ENCODE results near the gene U2AF1. TPM values are rescaled to one million over a fixed set of nuclear protein-coding genes. Genes with fewer than 3 reads are reported as not detected.
"Not testable (repeated sequence)": the region's sequence is repeated elsewhere in the genome, so short reads cannot be mapped to it uniquely, and the experiment has no call there.

U2AF1 gene, protein sequence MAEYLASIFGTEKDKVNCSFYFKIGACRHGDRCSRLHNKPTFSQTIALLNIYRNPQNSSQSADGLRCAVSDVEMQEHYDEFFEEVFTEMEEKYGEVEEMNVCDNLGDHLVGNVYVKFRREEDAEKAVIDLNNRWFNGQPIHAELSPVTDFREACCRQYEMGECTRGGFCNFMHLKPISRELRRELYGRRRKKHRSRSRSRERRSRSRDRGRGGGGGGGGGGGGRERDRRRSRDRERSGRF
- polyA plus RNA-seq (ENCODE audit: insufficient read length), result 71.1 TPM
- long read RNA-seq, donor 1, transcript U2AF1-201 (8 exons, 962 nt), result major isoform, 67 of 105 reads
- long read RNA-seq, donor 1, transcript U2AF1-208 (3 exons, 1,676 nt), result minor isoform, 6 of 105 reads
- long read RNA-seq, donor 1, transcript U2AF1-202 (8 exons, 940 nt), result minor isoform, 31 of 105 reads
- long read RNA-seq, donor 1, partial matches to known transcripts, result 0 of 105 reads
- long read RNA-seq, donor 1, other reads (novel, unspliced or antisense), result 0 of 105 reads
- long read RNA-seq, donor 2, full-length matches to known transcripts, result 89 of 89 reads
- long read RNA-seq, donor 2, partial matches to known transcripts, result 0 of 89 reads
- long read RNA-seq, donor 2, other reads (novel, unspliced or antisense), result 0 of 89 reads
- long read RNA-seq, donor 3, transcript U2AF1-202 (8 exons, 940 nt), result minor isoform, 20 of 70 reads
- long read RNA-seq, donor 3, transcript U2AF1-201 (8 exons, 962 nt), result major isoform, 45 of 70 reads
- long read RNA-seq, donor 3, partial matches to known transcripts, result 0 of 70 reads
- long read RNA-seq, donor 3, other reads (novel, unspliced or antisense), result 0 of 70 reads
- long read RNA-seq, donor 4, partial matches to known transcripts, result 0 of 8 reads
- long read RNA-seq, donor 4, other reads (novel, unspliced or antisense), result 0 of 8 reads
- long read RNA-seq, donor 5, transcript U2AF1-201 (8 exons, 962 nt), result major isoform, 72 of 116 reads
- long read RNA-seq, donor 5, transcript U2AF1-202 (8 exons, 940 nt), result minor isoform, 38 of 116 reads
- long read RNA-seq, donor 5, partial matches to known transcripts, result 0 of 116 reads
- long read RNA-seq, donor 5, other reads (novel, unspliced or antisense), result 0 of 116 reads
- long read RNA-seq, donor 6, transcript U2AF1-201 (8 exons, 962 nt), result major isoform, 68 of 113 reads
- long read RNA-seq, donor 6, transcript U2AF1-202 (8 exons, 940 nt), result minor isoform, 25 of 113 reads
- long read RNA-seq, donor 6, partial matches to known transcripts, result 15 of 113 reads
- long read RNA-seq, donor 6, other reads (novel, unspliced or antisense), result 0 of 113 reads
- long read RNA-seq, donor 7, transcript U2AF1-201 (8 exons, 962 nt), result major isoform, 66 of 120 reads
- long read RNA-seq, donor 7, transcript U2AF1-202 (8 exons, 940 nt), result minor isoform, 35 of 120 reads
- long read RNA-seq, donor 7, transcript U2AF1-208 (3 exons, 1,676 nt), result minor isoform, 9 of 120 reads
- long read RNA-seq, donor 7, partial matches to known transcripts, result 5 of 120 reads
- long read RNA-seq, donor 7, other reads (novel, unspliced or antisense), result 0 of 120 reads
- long read RNA-seq, donor 8, transcript U2AF1-202 (8 exons, 940 nt), result major isoform, 16 of 29 reads
- long read RNA-seq, donor 8, transcript U2AF1-201 (8 exons, 962 nt), result minor isoform, 12 of 29 reads
- long read RNA-seq, donor 8, partial matches to known transcripts, result 0 of 29 reads
- long read RNA-seq, donor 8, other reads (novel, unspliced or antisense), result 0 of 29 reads

DNA sequence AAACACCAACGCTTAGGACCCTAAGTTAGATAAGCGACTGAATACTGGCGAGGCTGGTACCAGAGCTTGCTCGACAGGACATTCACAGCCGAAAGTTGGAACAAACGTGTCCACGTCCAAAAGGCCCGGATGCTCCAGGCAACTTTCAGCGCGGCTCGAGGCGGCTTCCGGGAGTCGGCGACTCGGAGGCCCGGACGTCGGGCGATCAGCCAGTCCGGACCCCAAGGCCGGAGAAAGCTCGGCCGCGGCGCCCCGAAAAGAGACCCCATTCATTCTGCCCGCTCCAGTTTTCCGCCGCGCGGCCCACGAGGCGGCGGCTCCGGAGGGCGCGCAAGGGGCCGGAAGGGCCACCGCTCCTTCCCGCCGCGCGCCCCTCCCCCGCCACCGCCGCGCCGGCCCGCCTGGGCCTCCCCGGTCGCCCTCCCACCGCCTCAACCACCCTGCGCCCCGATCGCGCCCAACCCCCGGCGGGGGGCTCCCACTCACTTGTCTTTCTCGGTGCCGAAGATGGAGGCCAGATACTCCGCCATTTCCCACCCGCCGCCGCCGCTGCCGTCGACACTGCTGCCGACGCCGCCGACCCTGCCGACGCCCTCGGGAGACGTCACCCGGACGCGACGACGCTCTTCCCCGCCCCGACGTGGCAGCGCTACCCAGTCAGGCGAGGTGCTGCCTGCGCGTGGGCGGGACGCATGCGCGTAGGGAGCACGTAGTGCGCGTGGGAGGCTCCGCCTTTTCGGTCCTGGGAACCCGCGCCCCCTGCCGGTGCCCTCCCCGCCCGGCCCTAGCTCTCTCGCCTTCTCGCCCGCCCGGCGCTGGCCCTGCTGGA, at the start of gene U2AF1:
Gene U2AF1 (minus strand): TSS at position 606 of the 829 bp plus-strand sequence. CDS start 76 bp downstream, at position 530.
- DNase-seq, result not testable (repeated sequence)

- DNase-seq, result not testable (repeated sequence)
These were observed 46.2 kb upstream of the U2AF1 start for GRCh38 chr21:43153601-43154000.

DNA sequence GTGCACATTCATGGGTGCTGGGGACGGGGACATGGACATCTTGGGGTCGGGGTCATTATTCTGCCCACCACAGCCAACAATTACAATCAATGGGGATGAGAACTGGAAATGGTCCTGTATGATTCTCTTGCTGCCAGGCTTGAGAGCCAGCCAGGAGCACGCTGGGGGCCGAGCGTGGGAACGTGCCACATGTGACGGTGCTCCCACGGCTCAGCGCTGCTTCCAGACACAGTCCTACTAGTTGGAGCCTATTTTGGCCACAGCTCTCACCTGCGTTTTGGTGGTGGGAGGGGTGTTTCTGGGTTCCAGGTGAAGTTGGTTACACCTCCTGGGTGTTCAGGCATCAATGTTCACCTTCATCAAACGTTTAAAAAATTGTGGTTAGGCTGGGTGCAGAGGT, 42.0 kb upstream of the U2AF1 start:
- not testable (repeated sequence) for DNase-seq

DNA sequence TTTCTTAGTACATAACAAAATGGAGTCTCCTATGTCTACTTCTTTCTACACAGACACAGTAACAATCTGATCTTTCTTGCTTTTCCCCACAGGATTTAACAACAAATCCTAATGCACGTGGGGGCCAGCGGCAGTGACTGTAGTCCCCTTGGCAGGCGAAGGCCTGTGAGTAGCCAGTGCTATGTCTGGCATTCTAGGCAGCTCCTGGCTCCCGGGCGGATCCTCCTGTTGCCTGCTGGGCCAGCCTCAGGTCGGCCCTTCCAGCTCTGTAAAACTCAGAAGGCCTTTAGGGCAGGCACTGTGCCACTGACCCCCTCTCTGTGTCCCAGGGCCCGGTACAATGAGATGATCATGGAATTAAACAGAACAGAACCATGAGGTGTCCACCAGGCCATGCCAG, 40.6 kb upstream of the U2AF1 start:
- DNase-seq, result not testable (repeated sequence)

GRCh38 chr21:43146637-43147036, 39.3 kb upstream of the U2AF1 start:
- not testable (repeated sequence) for DNase-seq

DNA sequence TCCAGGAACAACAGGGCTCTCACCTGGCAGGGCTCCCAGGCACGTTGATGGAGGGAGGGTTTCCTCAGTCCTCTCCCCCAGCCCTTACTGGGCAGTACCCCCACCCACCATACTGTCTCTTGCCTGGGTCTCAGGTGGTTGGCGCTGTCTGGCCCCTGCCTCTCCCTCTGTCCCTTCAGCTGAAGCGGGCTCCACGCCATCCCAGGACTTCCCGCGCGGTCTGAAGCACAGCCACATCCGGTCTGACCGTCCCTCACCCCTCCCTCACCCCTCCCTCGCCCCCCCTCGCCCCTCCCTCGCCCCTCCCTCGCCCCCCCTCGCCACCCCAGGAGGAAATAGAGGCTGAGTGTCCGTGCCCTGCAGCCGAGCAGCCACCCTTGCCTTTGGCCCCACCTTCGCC, 34.0 kb upstream of the U2AF1 start:
- not testable (repeated sequence) for DNase-seq

- DNase-seq, result not testable (repeated sequence)
These were observed 31.6 kb upstream of the U2AF1 start for GRCh38 chr21:43138944-43139343.

DNA sequence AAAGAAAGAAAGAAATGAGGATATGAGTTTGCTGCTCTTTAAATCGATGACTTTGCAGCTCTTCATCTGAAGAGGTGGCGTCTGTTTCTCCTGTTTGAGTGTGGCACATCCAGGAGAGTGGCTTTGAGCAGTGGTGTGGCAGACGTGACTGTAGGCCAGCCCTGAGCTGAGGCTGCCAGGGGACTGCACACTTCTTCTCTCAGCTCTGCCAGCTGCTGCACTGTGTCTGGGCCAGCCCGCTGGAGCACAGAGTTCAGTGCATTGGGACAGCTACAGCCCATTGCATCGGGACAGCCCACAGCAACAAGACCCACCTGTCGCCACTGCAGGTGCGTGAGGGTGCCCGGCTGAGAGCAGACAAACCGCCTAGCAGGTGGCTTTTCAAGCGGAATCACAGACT, 27.1 kb upstream of the U2AF1 start:
- not testable (repeated sequence) for DNase-seq

DNA sequence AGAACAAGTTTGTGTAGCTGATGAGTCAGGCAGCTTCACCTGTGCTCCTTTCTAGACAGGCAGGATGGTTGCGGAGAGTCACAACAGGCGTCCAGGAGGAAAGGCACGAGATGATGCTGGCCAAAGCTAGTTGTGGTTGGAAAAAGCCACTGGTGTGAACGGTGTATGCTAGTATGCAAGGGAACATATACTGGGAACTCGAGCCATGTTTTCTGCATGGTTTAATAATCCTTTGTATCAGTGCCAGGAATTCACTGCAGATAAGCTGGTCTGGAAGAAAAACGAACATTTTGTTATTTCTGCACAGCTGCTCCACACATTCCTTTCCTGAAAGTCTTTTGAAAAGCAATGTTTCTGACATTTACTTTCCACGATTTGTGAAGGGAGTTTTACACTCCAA, 22.7 kb upstream of the U2AF1 start:
- not testable (repeated sequence) for DNase-seq

DNA sequence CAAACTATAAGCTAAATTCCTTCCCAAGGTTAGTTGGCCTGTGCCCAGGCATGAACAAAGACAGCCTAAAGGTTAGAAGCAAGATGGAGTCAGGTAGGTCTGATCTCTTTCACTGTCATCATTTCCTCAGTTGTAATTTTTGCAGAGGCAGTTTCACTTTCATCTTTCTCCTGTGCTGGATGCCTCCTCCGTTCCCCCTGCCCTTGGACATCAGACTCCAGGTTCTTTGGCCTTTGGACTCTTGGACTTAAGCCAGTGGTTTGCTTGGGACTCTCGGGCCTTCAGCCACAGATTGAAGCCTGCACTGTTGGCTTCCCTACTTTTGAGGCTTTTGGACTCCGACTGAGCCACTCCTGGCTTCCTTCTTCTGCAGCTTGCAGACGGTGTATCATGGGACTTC, 8.6 kb upstream of the U2AF1 start:
- DNase-seq, result not testable (repeated sequence)

GRCh38 chr21:43114483-43114882, 7.1 kb upstream of the U2AF1 start:
- not testable (repeated sequence) for DNase-seq

- not testable (repeated sequence) for DNase-seq
These were observed 1.6 kb upstream of the U2AF1 start for GRCh38 chr21:43109006-43109405.

DNA sequence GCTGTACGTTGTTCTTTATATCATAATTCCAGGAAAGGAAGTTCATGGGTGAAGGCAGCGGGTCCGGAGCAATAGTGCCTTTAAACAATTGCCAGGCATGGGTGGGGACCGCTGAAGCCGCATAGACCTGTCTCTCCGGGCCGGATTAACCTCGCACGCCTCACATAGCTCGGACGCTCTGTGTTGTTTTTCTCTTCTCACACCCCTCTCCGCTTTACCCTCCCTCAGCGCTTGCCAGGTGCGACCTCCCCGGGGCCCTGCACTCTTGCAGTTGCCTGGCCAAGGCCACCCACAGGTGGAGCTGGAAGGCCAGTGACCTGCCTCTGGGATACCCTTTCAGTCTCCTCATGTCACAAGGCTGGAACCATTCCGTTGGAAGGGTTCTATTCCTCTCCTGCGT, 807 bp upstream of the U2AF1 start:
- DNase-seq, result not testable (repeated sequence)

DNA sequence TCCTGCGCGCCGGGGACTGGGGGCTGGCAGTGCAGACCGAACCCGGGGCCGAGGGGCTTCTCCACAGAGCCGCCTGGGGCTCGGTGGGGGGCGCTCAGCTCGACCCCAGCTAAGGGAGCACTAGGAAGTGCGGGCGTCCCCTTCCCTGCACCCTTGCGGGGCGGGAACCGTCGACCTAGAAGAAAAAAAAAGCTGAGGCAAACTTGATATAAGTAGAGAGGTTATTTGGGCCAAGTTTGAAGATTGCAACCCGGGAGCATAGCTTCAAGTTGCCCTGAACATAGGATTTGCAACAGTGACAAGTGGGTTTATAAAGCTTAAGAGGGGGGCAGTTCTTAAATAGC, 396 bp upstream of the U2AF1 start:
- not testable (repeated sequence) for DNase-seq

GRCh38 chr21:43104642-43105041, 2.7 kb downstream of the U2AF1 start:
- not testable (repeated sequence) for DNase-seq

DNA sequence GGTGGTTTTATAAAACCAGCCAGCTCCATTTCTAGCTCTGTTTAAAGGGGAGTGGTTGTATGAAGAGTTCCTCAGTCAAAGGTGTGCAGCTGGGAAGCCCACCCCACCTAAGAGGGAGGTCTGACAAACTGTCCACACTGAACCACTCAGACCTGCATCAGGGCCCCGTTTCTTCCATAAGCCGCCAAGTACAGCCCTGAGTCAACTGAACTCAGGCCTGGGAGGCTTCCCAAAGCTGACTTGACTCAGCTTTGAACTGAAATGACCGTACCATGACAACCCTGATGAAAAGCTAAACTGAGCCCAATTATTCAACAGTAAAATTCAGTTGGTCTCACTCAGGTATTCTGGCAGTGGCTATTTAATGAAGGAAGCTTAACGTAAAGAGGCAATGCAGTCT, 5.1 kb downstream of the U2AF1 start:
- DNase-seq, result not testable (repeated sequence)

- DNase-seq, result not testable (repeated sequence)
These were observed 5.7 kb downstream of the U2AF1 start for GRCh38 chr21:43101676-43102075.

- DNase-seq, result not testable (repeated sequence)
These were observed 6.4 kb downstream of the U2AF1 start for GRCh38 chr21:43101000-43101399.

DNA sequence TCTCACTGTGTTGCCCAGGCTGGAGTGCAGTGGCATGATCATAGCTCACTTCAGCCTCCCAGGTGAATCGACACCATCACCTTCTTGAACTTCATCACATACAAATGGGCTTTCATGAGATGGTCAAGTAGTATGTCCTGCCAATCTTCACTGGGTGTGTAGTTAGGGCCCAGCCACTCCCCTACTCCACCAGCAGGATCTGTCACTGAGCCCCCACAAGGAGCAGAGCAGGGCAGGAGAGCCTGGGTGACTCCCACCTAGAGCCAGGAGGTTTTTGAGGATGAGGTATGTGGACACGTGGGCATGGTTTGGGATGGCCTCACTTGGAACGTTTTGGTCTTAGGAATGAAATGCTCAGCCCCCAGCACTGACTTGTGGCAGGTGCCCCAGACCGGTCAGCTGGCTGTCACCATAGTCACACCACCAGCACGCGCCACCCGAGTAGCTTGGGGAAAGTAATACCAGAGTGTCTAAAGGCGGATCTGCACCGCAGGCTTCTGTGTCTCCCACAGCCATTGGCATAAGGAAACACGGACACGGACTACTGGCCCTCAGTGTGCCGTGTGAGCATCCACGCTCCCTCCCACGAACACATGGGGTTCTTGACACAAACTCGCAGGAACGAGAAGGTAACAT, 15.3 kb downstream of the U2AF1 start:
- DNase-seq, result not testable (repeated sequence)

GRCh38 chr21:43090947-43091346, 16.4 kb downstream of the U2AF1 start:
- DNase-seq, result not testable (repeated sequence)

All from left kidney (tissue), 8 donors.